TTC549 (cell line): ENCODE results near the gene DRP2.
A peak's percentile ranks its signal among the peaks of the same experiment; 100 is the strongest.
"Not testable (repeated sequence)": the region's sequence is repeated elsewhere in the genome, so short reads cannot be mapped to it uniquely, and the experiment has no call there.

Experiments used
- FAIRE-seq: peaks from 2 replicates; lab custom pipeline; 2012; peaks lifted over from hg19 to GRCh38; lab: Jason Lieb, UNC

The DRP2 gene

DNA sequence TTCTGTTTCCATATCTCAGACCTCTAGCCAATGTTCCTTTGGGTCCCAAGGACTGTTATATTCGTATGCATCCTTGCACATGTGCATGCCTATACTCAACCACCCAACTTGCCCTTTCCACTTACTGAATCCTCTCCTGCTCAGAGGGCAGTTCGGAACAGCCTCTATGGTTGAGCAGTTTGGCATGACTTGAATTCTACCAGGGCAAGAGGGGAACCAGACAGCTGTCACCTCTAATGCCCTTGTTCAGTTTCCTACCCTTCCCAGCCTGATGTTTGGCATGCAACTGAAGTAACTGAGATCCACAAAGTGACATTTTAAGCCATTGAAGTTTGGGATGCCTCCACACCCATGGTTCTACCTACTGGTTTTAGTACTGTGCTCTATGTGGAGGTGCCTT, 17.5 kb downstream of the DRP2 start:
- FAIRE-seq: no peak

DNA sequence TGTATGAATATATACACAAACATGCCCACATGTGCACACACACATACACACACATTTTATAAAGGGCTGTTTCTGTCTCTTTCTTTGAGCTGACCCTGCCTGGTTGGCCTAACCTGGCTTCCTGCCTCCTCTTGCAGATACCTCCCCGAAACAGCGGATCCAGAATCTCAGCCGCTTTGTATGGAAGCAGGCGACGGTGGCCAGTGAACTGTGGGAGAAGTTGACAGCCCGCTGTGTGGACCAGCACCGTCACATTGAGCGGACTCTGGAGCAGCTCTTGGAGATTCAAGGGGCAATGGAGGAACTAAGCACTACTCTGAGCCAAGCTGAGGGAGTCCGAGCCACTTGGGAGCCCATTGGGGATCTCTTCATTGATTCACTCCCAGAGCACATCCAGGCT, 21.9 kb downstream of the DRP2 start:
- no peak for FAIRE-seq

DNA sequence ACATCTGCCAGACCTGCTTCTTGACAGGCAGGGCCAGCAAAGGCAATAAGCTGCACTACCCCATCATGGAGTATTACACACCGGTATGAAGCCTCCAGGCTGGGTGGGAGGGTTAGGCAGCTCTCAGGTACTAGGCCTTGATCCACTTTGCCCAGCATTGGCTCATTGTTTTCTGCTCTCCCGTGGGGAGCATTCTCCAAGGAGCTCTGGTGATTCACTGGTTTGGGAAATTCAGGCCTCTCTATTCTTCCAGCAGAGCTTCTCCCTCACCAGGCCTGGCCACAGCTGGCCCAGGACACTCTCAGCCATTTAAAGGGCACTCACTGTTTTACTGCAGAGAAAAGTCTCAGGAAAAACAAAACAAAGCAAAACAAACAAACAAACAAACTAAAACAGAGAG, 33.0 kb downstream of the DRP2 start:
- no peak for FAIRE-seq

DNA sequence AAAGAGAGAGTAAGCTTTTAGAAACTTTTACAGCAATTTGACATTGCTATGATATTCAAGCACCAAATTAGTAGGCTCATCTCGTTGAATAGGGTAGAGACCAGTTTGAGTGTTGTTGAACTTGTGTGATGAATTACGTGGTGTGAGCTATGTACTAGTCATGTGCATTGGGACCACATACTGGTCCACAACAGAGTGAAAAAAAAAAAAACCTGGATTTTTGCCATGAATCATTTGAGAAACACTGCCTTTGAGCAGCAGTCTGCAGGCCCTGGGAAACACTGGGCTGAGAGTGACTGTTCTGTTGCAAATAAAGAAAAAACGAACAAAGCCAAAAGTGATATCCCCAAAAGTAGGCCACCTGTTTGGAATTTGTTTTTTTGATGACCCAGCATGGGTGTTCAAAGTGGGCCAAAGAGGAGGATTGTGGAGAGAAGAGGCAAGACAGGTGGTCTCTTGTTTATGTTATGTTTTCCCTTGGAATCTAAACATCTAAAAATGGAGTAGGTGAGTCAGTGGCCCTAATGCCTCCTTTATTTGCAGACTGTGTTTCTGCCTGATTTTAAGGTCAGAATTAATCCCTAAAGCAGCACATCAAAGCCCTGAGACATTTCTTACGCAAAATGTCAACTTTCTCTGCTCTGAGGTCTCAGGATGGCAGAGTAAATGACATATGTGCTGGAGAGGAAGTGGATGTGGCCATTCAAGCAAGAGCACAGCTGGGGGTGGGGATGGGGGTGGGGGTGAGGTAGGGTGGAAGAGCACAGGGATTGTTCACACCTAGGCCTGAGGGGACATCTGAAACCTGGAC, 38.1 kb downstream of the DRP2 start:
- FAIRE-seq: no peak

DNA sequence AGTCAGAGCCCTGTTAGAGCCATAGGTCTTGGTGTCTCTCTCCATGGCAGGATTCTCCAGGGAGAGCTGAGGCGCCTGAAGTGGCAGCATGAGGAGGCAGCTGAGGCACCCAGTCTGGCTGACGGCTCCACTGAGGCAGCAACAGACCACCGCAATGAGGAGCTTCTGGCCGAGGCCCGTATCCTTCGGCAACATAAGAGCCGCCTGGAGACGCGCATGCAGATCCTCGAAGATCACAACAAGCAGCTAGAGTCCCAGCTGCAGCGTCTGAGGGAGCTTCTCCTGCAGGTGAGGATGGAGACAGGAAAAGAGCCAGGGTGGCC, 38.6 kb downstream of the DRP2 start:
- no peak for FAIRE-seq

DNA sequence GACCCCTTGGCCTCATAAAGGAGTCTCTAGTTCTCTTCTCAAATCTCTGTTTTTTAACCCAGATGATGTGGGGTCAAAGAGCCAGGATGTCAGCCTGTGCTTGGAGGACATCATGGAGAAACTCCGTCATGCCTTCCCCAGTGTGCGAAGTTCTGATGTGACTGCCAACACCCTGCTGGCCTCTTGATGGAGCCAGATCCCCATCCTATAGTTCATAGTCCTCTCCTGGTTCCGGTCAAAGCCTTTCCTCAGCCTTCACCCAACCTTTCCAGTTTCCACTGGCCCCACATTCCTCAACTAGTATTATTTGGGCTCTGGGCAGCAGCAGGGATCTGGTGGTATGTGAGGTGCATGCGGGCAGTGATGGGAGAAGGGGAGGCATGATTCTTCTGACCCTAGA, 40.8 kb downstream of the DRP2 start:
- no peak for FAIRE-seq

DNA sequence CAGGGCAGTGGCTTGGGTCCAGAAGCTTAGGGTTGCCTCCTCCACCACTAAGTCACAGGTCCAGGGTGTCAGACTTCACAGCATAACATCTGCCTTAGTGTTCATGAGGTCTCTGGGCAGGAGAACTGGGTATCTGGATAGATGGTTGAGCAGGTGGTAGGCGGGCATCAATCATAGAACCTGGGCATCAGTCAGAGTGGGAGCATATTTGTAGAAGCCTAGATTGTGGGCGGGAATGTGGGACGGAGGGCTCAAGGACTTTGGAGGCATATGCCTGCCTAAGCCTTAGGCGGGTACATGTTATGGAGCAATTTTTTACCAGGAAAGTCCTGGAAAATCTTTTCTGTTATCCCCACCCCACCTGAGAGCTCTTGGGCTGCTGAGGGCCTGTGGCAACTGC, 43.0 kb downstream of the DRP2 start:
- FAIRE-seq: no peak

DNA sequence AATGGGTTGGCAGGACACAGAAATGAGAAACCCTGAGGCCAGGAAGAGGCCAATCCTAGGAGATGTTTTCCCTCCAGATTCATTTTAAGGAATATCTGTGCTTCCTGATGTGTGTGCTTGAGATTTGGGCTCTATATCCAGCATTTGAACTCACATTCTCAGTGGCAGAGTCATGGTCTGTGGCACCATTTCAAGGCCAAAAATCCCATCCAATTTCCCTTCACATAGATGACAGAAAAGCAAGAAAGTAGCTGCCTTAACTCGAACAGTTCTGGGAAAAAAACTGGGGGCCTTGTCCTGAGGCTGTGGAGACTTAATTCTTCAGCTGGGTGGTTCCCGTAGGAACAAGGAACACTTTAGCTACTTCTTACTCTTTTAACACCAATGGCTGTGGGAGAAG, 44.2 kb downstream of the DRP2 start:
- no peak for FAIRE-seq

DNA sequence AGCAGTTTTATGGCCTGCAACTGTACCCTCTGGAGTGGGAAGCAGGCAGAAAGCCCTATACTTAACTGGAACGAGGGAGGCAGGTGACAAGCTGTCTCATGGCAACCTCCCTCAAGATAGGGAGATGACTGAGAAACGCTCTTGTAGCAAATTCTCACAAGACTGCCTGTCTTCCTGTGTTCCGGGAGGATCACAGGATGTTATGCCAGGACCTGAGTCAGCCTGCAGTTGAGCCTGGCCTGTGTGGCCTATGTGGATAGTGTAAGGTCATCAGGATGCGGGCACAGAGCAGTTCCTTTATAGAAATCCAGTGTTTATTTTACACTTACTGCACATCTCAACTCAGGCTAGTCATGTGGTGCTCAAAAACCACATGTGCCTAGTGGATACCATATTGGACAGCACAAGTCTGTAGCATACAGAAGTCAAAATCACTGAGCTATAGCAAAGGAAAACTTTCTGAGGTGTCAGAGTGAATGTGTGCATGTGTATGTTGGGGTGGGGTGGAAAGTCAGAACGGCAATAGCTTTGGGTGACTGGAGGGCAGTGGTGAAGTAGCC, 46.4 kb downstream of the DRP2 start:
- no peak for FAIRE-seq

DNA sequence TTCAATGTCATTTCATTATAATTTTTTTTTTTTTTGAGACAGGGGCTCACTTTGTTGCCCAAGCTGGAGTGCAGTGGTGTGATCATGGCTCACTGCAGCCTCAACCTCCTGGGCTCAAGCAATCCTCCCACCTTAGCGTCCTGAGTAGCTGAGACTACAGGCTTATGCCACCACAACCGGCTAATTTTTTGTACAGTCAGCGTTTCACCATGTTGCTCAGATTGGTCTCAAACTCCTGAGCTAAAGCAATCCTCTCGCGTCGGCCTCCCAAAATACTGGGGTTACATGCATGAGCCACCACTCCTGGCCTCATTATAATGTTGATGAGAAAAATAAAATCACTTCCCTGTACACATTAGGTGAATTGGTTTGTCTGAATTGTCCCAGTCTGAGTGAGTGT, 54.6 kb downstream of the DRP2 start:
- no peak for FAIRE-seq

DNA sequence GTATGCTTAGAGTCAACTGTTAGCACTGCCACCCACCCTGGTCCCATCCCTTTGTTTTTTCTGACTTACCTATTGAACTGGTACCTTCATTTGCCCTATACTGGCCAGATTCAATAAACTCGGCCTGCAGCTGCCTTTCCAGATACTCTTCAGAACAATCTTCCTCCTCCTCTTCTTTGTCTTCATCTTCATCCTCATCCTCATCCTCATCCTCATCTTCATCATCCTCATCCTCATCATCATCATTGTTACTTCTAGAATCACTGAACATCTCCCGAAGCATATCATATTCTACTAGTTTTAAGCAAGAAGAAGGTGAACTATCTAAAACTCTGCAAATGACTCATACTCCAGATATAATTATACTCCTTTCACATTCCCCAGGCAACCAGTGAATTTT, 56.7 kb downstream of the DRP2 start:
- FAIRE-seq: no peak

DNA sequence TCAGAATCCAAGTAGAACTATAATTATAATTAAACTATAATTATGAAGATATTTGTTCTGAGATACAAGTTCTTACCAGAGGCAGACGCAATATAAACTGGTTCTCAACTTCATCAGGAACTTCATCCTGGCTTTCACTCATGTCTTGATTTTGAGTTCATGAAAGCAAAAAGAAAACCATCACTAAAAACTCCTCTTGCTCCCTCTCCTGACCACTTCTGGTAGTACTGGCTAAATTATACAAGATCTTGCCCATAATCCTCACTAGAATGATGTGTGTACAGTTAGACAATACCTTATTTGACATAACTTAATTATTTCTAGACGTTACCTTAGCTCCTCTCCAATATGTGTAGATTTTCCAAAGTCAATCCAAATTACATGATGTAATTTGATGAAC, 67.8 kb downstream of the DRP2 start:
- FAIRE-seq: peak; percentile 80

DNA sequence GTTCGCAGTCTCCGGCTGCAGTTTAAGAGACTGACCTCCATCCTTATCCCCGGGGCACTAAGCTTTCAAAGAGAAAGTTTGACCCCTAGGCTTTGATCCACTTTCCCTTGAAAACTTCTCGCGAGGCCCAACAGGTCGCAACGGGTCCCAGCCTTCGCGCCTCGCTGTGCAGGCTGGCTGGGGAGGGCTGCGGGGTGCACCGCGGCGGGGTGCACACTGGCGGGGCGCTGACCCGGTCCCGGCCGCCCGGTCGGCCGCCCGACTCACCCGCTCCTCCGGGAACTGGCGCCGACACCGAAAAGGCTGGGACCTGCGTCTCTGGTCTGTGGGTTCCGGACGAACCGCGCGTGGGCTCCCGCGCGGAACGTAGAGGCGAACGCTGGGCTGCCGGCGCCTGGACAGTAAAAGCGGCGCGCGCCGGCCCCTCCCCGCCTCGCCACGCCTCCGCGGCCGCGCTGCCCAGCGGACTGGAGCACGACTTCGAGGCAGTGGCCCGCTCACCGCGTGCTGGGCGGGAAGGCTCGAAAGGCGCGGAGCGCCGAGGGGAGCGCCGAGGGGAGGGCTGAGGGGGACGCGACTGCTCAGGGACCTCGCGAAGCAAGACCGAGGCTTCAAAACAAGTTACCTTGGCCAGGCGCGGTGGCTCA, 71.5 kb downstream of the DRP2 start, which contains the start of gene TAF7L:
TAF7L (minus strand) TSS at position 378 of the 647 bp plus-strand sequence. CDS start 3,791 bp downstream, outside the sequence.
- no peak for FAIRE-seq

DNA sequence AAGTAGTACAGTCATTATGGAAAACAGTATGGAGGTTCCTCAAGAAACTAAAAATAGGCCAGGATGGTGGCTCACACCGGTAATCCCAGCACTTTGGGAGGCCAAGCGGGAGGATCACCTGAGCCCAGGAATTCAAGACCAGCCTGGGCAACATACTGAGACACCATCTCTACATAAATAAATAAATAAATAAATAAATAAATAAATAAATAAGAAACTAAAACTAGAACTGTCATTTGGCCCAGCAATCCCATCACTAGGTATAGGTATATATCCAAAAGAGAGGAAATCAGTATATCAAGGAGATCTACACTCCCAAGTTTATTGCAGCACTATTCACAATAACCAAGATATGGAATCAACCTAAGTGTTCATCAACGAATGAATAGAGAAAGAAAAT, 76.0 kb downstream of the DRP2 start:
- not testable (repeated sequence) for FAIRE-seq

DNA sequence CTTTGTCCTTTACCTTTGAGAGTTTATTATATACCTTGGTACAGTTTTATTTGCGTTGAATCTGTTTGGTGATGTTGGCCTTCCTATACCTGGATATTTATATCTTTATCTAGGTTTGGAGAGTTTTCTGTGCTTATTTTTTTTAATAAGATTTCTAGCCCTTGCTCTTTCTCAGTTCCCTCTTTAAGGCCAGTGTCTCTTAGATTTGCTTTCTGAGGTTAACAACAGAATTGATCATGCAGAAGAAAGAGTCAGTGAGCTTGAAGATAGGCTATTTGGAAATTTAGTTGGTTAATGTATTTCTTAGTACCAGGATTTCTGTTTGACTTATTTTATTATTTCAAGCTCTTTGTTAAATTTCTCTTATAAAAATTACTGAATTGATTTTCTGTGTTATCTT, 84.2 kb downstream of the DRP2 start:
- FAIRE-seq: no peak
